Stimulated activated CD8-positive, alpha-beta memory T cell treated with anti-CD3 and anti-CD28 coated beads, Interleukin-7, amount 100 ng/mL, for 4 hours (primary cell): ENCODE data around the gene UIMC1.
"Not testable (repeated sequence)": the region's sequence is repeated elsewhere in the genome, so short reads cannot be mapped to it uniquely, and the experiment has no call there.

ENCODE experiments used
- DNase-seq, 2 donors: peaks; one replicate each; pipeline ENCODE4 v3.0.0-alpha.2; 2020; ENCODE audit warnings: low read depth in 2 of 2

UIMC1 gene

DNA sequence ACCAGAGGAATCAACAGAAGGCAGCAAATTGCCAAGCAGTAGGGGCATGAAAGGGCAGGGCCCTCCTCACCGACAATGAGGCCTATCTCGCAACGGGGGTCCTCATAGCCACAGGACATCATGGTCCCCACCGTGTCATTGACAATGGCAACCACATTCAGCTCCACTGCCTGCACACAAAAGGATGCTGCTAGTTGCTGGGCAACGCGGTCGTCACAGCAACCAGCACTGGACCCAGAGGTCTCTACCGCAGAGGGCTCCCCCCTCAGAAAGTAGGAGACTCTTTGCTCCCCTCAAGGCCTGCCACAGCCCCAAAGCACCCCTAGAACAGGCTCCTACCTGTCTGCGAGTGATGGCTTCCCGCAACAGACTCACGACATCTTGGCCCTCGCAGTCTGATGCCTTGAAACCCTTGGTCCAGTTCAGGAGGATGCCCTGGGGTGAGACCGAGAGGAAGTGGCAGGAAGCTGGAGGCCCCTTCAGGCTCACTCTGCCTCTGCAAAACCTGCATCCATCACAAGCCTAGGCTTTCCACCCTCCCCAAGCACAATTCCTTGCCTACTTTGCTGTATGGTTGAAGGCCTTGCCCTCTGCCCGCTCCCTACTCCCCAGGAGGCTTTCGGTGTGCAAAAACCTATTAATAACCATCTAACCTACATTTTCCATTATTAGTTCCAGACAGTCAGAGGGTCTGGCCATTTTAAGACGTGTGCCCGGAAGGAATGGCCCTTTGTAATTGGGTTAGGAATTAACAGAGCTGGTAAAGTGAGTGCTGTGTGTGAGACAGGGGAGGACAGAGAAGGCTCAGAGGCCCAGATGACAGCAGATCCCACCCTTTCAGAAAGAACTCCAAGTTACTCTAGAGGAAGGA is 122.6 kb downstream of the UIMC1 start:
- no peak for DNase-seq

DNA sequence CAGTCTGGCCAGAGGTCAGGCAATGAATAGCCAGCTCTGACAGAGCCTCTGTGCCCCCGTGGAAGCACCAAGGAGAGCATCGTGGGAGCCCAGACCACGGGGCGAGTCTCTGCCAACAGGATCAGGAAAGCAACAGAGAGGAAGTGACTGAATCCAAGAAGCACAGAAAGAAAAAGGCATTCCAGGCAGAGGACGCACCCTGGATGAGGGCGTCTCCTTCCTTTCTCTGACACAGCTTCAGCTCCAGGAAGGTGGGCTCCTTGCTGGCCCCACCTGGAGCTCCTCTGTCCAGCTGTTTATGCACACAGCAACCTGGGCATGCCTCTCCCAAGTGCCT is 124.0 kb downstream of the UIMC1 start:
- DNase-seq = no peak

DNA sequence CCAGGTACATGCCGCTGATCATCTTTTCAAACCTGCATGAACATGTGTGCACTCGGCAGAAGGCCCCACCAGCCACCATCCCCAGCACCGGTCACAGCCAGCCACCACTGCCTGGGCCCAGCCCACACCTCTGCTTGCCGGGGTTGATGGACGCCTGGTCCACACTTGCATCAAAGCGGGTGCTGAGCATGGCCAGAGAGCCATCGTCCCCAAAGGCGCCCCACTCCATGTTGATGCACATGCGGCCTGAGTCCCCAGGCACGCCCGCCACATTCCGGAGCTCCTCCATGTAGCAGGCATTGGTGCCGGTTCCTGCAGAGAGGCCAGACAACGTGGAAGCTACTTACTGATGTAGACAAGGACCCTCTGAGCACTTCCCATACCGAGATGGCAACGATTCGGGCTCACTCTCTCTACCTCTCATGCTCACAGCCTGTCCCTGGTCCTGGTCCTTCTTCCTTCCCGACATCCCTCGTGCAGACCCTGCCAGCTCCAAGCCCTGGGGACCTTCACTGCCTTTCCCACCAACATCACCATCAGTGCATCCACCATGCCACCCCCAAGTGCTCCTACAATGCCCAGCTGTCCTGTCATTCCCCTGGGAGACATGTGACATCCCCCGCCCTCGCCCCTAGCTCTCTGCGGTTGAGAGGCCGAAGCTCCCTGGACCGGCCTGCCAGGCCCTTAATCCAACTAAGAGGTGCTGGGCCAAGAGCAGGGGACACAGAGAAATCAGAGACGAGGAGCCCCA is 124.6 kb downstream of the UIMC1 start:
- no peak for DNase-seq

DNA sequence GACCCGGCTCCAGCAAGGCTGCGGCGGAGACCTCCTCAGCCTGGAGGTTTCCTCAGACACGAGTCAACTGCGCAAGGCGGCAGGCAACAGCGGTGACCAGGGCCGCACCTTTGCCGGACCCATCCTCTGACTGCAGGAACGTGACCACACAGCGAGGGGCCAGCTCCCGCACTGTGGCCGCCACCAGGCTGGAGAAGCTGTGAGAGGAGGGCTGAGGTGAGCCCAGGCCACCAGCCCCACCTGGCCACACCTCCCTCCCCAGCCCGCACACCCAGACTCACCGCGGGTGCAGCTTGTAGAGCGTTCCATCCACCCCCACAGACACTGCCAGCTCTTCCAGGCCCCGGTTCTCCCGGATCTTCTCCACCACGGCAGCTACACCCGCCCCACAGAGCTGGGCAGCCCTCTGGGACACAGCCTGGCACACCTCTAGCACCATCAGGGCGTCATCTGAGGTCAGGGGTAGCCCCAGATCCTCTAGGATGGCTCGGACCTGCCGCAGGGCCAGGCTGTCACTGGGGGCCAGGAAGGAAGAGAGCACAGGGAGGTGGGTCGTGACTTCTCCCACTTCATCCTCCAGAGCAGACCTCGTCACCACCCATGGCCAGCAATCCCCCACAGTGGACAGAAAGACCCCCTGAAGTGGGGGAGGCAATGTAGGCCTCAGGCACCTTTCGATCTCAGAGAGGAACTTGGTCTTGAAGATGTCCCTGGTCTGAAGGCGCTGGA is 125.4 kb downstream of the UIMC1 start:
- no peak for DNase-seq

DNA sequence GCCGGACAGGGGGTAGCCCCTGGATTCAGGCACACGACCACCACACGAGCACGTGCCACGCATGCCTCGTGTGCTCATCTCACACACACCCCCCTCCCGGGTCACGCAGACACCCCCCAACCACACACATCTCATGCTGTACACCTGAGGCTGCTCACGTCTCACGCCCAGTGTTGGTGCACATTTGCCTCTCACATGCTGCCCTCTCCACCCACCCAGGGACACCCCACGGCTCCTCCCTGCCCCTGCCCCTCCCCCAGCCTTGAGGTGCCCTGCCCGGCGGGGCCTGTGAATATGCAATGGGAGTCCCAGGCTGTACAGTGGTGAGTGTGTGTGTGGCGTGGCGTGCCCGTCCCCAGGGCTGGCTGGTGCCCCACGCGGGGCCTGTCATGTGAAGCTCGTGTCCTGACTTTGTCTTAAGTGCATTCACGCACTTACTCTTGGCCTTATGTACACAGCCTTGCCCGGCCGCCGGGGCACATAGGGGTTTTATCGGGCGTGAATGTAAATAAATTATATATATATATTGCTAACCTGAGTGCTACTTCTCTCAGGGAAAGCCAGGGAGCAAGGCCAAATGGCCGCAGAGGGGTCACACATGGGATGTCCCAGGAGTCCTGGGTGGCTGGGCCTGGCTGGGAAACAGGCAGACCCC is 126.1 kb downstream of the UIMC1 start:
- DNase-seq = no peak

DNA sequence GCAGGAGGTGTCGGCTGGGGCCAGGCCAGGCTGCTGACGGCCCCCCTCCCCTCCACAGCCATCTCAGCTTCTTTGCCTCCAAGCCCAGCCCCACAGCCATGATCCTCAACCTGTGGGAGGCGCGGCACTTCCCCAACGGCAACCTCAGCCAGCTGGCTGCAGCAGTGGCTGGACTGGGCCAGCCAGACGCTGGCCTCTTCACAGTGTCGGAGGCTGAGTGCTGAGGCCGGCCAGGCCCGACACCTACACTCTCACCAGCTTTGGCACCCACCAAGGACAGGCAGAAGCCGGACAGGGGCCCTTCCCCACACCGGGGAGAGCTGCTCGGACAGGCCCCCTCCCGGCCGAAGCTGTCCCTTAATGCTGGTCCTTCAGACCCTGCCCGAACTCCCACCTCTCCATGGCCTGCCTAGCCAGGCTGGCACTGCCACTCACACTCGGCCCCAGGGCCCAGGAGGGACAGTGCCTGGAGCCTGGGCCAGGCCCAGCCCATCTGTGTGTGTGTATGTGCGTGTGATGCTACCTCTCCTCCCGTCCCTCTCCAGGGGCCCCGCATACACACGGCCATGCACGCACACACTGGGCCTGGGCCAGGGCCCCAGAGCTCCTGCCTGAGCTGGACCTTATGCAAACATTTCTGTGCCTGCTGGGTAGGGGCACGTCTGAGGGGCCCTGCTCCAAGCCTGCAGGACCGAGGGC is 126.8 kb downstream of the UIMC1 start:
- DNase-seq = no peak

DNA sequence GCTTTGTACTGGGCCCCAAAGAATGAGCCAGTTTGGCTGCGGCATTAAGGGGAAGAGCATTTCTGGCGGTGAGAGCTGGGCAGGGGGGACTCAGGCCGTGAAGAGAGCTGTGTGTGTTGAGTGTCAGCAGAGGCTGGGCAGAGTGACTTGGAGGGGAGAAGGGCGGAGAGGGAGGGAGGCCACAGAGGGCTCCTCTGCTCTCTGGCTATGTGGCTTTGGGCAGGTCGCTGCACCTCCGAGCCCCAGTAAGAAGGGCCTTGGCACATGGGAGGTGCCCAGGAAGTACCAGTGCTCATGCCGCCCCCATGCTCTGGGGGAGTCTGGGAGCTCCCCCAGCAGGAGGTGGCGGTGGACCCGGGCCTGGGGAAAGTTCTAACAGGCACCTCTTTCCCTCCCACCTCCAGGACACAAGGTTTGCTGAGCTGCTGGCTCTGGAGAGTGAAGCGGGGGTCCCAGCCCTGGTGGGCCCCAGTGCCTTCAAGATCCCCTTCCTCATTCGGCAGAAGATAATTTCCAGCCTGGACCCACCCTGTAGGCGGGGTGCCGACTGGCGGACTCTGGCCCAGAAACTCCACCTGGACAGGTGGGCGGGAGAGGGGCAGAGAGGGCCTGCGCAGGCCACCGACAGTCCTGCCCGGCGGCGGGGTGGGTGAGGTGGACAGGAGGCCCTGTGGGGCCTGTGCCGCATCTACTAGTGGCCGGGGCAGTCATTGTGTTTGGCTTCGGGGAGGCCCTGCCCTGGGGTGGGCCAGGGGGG is 127.5 kb downstream of the UIMC1 start:
- DNase-seq = no peak

DNA sequence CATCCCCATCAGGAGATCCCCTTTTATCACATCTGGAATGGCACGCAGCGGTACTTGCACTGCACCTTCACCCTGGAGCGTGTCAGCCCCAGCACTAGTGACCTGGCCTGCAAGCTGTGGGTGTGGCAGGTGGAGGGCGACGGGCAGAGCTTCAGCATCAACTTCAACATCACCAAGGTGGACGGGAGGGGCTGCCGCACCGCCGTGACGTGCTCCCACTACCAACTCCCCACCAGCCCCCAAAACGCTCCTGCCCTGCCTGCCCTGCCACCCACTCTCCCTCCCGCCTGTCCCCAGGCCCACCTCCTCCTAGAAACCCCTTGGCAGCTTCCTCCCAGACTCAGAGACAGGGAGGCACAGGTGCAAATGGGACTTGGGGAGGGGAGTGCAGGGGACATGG is 128.1 kb downstream of the UIMC1 start:
- no peak for DNase-seq

DNA sequence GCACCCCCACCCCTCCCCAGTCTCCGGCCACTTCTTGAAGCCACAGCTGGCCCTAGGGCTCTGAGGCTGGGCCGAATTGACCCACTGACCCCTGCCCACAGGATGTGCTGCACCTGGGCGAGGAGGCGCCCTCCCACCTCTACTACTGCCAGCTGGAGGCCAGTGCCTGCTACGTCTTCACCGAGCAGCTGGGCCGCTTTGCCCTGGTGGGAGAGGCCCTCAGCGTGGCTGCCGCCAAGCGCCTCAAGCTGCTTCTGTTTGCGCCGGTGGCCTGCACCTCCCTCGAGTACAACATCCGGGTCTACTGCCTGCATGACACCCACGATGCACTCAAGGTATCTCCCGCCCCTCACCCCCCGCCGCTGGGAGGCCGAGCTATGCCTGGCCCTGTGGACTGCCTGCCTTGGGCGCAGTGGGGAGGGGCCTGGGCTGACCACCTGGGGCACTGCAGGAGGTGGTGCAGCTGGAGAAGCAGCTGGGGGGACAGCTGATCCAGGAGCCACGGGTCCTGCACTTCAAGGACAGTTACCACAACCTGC is 128.7 kb downstream of the UIMC1 start:
- no peak for DNase-seq

DNA sequence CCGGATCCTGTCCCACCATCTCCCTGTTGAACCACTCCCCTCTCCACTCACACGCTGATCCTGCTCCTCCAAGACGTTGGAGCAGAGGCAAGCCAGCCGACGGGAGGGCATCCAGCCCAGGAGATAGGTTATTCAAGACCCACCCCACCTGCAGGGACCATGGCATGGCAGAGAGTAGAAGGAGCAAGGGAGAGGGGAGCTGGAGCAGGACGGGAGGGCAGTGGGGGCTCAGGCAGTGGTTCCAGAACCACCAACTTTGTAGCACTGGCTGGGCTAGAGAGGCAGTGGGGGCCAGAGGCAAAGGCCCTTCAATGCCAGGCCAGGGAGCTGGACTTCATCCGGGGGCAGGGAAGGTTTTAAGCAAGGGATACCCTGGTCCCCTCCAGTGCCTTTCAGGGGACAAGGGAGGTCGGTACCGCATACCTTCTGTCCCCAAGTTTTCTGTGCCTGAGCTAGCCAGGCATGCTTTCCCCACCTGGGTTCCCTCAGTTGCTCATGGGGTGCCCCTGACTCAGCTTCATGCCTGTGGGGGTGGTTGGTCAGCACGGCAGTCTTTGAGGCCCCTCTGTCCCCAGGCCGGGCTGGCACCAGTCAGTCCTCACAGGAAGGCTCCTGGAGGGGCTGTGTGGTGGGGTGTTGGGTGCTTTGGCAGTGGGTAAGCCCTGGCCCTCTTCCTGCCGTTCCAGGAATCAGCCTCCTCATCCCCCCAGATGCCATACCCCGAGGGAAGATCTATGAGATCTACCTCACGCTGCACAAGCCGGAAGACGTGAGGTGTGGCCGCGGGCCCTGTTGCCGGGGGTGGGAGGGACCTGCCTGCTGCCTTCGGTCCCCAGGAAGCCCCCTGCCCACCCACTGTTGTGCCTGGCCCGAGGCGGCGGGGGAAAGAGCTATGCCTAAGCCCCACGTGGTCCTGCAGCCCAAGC is 129.8 kb downstream of the UIMC1 start:
- no peak for DNase-seq

DNA sequence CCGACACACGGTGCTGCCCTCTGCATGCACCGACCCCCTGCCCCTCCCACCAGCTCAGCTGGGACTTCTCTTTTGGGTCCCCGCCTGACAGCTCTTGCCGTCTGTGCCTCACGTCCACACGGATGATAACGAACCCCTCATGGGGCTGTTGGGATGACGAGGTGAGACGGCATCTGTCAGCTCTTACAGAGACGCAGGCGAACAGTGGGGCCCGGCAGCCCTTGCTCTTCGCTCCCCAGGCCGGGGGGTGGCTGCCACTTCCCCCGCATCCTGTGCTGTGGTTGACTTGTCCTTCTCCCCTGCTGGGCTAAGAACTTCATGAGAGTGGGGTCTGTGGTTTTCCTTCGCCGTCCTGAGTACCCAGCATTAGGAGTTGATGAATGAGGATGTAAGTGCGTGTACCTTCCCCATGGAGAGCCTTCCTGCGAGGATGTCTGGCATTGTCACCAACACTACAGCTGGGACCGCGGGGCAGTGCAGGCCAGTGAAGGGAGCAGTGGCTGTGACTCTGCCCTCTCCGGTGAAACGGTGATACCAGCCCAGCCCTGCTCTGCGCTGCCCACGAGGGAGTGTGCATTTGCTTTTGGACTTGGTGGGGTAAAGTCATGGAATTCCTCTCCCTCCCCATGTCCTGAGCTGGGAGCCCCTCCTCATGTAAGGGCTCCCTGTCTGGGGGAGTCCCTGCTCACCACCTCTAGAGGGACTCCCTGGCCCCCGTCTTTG is 130.6 kb downstream of the UIMC1 start:
- DNase-seq = no peak

DNA sequence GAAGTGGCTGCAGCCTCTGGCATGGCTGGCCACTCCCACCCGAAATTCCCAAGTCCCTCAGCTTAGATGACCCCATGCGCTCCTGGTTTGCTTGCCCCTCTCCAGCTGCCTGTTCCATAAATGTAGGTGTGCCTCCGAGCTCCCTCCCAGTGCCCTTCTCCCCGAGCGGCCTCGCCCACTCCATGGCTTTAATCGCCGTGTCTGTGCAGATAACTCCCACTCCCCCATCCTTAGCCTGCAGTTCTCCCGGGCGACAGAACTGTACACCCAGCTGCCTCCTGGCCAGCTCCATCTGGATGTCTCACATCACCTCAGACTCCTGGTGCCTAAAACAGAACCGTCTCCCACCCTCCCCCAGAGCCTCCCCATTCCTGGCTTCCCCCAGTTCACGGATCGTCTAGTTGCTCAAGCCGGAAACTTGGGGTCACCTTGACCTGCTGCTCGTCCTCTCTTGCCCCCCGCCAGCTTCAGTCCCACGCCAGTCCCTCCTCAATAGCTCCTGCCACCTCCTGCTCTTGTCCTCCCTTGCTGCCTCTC is 131.5 kb downstream of the UIMC1 start:
- no peak for DNase-seq

DNA sequence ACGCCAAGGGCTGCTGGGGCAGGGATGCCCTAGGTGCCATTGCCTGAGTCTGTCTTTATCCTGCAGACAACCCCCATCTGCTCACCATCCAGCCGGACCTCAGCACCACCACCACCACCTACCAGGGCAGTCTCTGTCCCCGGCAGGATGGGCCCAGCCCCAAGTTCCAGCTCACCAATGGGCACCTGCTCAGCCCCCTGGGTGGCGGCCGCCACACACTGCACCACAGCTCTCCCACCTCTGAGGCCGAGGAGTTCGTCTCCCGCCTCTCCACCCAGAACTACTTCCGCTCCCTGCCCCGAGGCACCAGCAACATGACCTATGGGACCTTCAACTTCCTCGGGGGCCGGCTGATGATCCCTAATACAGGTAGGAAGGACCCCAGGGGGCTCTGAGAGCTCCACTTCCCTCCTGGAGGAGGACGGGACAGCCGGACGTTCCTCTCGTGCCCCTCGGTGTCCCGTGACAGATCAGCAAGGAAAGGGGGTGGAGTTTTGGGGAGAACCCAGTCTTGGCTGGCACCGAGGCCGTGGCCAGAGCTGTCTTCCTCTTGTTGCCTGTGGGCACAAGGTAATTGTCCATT is 132.3 kb downstream of the UIMC1 start:
- DNase-seq = no peak

DNA sequence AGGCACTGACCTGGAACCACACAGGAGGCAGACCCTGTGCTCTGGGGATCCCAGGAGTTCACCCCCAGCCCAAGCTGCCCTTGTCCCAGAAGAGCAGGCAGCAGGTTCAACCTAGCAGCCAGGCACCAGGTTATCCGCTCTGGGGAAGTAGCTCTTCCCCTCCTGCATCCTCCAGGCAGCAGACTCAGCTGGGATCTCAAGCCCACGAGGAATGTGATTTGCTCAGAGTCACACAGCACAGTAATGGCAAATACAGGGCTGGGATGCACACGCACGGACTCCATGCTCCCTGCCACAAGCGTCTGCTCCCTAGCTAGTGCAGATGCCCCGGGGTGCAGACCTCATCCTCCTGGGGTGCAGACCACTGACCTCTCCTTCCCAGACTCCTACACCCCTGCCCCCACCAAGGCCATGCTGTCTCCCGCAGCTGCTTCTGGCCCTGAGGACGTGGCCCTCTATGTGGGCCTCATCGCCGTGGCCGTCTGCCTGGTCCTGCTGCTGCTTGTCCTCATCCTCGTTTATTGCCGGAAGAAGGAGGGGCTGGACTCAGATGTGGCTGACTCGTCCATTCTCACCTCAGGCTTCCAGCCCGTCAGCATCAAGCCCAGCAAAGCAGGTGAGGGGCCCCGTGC is 132.9 kb downstream of the UIMC1 start:
- DNase-seq = no peak

DNA sequence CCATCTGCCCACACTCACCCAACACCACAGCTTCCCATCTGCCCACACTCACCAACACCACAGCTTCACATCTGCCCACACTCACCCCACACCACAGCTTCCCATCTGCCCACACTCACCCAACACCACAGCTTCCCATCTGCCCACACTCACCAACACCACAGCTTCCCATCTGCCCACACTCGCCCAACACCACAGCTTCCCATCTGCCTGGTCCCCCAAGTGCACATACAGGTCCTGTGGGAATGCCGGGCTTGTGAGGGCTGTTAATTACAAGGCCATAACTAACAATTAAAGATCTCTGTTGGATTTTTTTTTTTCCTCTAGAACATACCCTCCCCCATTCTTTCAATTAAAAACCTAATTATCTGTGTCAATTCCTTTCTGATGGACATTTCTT is 133.6 kb downstream of the UIMC1 start:
- DNase-seq = not testable (repeated sequence)

DNA sequence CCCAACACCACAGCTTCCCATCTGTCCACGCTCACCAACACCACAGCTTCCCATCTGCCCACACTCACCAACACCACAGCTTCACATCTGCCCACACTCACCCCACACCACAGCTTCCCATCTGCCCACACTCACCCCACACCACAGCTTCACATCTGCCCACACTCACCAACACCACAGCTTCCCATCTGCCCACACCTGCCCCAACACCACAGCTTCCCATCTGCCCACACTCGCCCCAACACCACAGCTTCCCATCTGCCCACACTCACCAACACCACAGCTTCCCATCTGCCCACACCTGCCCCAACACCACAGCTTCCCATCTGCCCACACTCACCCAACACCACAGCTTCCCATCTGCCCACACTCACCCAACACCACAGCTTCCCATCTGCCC is 134.0 kb downstream of the UIMC1 start:
- DNase-seq = not testable (repeated sequence)

DNA sequence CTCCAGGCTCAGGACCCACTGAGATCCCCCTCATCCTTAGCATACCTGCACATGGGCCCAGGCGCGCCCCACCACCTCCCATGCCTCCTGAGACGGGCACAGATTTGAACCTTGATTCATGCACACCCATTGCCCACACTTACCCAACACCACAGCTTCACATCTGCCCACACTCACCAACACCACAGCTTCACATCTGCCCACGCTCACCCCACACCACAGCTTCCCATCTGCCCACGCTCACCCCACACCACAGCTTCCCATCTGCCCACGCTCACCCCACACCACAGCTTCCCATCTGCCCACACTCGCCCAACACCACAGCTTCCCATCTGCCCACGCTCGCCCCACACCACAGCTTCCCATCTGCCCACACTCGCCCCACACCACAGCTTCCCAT is 135.9 kb downstream of the UIMC1 start:
- not testable (repeated sequence) for DNase-seq
